Measurements from ENCODE around the gene ARVCF. TPM values are rescaled to one million over a fixed set of nuclear protein-coding genes. Genes with fewer than 3 reads are reported as not detected.

The ARVCF gene
- total RNA-seq, 1 donor from 2014 or later, result 25.4 TPM

DNA sequence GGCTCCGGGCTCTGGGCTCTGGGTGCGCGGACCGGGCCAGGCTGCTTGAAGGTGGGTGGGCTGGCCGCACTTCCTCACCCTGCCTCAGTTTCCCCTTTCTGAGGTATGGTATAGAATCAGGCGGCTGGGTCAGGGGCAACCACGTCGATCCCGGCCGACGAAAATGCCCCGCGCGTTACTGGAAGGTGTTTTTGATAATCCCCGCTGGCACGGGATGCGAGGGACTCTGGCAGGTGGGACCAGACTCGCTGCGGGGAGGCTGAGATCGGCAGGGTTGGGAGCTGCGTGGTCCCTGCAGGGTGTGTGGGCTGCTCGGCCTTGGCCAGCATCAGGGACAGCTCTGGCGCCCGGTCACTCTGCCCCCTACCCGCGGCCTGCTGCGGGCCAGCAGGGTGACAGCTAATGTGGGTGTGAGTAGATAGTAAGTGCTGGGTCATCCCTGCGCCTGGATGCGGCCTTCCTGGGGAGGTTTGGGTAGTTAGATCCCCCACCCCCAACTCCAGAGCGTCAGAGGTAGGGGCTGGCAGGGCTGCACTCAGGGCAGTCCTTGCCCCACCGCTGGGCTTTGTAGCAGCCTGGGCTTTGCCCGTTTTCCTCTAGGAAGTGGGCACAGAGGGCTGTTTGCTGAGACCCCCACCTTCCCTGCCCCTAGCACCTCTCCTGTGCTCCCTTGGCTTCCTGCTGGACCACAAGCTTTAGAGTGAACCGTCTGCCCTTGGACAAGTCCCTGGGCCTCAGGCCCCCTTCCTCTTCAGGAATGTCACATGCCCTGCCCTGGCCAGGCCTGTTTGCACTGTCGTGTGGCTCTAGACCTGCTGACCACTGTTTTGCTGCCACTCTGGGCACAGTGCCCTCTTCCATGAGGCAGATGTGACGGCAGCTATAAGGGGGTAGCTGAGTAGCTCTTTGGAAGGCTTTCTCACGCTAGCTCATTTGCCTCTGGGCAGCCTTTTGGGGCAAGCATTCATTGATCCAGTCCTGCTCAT, 4.9 kb upstream of the ARVCF start:
- intact Hi-C loops (cut with micrococcal nuclease), result no loop called here
- H3K27me3 ChIP-seq (ENCODE audit: low read depth), result no peaks in the 10 kb centered on the region
- peaks cover 71% of the 10 kb centered on the region for H3K4me1 ChIP-seq
- H3K36me3 ChIP-seq, result no peaks in the 10 kb centered on the region
- H3K4me3 ChIP-seq, result peak overlapping the region; percentile 99
- TF ChIP-seq, protein P1, sequence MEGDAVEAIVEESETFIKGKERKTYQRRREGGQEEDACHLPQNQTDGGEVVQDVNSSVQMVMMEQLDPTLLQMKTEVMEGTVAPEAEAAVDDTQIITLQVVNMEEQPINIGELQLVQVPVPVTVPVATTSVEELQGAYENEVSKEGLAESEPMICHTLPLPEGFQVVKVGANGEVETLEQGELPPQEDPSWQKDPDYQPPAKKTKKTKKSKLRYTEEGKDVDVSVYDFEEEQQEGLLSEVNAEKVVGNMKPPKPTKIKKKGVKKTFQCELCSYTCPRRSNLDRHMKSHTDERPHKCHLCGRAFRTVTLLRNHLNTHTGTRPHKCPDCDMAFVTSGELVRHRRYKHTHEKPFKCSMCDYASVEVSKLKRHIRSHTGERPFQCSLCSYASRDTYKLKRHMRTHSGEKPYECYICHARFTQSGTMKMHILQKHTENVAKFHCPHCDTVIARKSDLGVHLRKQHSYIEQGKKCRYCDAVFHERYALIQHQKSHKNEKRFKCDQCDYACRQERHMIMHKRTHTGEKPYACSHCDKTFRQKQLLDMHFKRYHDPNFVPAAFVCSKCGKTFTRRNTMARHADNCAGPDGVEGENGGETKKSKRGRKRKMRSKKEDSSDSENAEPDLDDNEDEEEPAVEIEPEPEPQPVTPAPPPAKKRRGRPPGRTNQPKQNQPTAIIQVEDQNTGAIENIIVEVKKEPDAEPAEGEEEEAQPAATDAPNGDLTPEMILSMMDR (IDR thresholded peaks at IDR 0.05; ENCODE audit: borderline replicate concordance), result no peak
- no peaks in the 10 kb centered on the region for H3K9me3 ChIP-seq (replicated peaks)
- H3K27ac ChIP-seq (replicated peaks), result peak overlapping the region; percentile 99
- peak; percentile 82 for DNase-seq

DNA sequence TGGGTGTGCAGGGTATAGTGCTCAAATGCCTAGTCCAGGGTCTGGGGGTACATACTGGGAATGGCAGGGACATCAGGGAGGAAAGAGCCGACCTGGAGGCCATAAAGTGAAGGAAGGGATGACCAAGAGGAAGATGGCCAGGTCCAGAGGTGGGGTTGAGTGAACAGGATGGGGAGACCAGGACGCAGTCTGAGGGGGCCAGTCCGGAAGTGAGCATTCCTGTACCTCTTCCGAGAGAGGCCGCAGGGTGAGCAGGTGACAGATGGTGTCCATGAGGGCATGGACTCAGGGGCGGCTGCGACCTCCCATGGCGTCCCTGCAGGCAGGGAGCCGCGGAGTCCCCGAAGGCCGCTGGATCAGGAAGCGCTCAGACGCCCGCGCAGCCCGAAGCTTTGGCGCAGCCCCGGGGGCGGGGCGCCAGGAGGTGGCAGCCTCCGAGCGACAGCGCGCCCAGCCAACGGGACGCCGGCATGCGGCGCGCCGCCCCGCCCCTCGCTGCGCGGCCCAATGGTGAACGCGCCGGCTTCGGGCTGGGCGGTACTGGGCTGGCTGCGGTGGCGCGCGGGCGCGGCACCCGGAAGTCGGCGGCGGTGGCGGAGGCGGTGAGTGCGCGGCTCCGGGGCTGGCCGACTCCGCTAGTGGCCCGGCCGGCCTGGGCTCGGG, 4.0 kb upstream of the ARVCF start, which contains the start of gene TANGO2:
TSS of gene TANGO2 (plus strand) at position 578 of the 663 bp plus-strand sequence. CDS start 15,689 bp downstream, outside the sequence.
- peak within 1 kb of the TSS; percentile 99 for H3K4me3 ChIP-seq
- peak within 1 kb of the TSS; percentile 99 for H3K27ac ChIP-seq (replicated peaks)
- intact Hi-C loops (cut with micrococcal nuclease), result no loop called here
- H3K27me3 ChIP-seq (ENCODE audit: low read depth), result no peaks in the 10 kb centered on the region
- H3K4me1 ChIP-seq, result peaks cover 70% of the 10 kb centered on the region
- DNase-seq, result peak; percentile 93
- no peaks in the 10 kb centered on the region for H3K36me3 ChIP-seq
- TF ChIP-seq, protein P1 (IDR thresholded peaks at IDR 0.05; ENCODE audit: borderline replicate concordance), result no peak
- no peaks in the 10 kb centered on the region for H3K9me3 ChIP-seq (replicated peaks)

DNA sequence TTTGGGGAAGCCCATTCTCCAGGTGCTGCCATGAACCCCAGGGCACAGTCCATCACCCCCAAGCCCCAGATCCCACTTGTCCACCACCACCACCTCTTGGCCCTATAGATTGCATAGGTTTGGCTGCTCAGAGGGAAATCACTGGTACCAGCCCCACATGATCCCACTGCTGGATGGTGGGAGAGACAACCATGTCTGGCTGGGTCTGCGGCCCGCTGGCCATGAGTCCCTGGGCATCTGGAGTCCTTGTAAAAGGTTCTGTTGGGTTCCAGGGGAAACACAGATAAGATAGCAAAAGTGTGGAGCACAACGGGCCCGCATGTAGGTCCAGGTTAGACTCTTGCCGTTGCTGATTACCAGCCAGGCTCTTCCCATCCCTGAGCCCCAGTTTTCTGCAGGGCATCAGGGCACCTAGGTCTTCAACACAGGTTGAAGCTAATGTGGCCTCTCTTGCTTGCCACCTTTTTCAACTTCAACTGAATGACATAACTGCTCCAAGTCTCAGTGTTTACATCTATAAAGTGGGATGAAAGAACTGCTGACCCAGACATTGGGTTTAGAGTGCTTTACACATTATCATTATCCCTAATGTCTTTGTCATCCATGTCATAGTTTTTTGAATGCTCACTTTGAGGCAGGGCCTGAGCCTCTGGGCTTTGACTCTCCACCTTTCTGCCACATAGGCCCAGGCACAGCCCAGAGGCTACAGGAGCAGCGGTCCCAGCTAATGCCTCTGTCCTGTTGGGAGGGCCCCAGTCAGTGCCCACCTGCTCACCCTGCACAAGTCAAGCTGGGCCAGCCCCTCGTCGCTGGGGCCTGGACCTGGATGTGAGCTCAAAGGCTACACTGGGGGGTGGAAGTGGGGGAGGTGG, 3.3 kb upstream of the ARVCF start:
- Histone ChIP-seq H3K27ac (replicated peaks) (peak overlapping the region; percentile 99), H3K36me3 (no peaks in the 10 kb centered on the region), H3K4me1 (peaks cover 70% of the 10 kb centered on the region), H3K27me3 (ENCODE audit: low read depth) (no peaks in the 10 kb centered on the region), H3K9me3 (replicated peaks) (no peaks in the 10 kb centered on the region), H3K4me3 (peak overlapping the region; percentile 99)
- DNase-seq, result no peak
- intact Hi-C loops (cut with micrococcal nuclease), result no loop called here
- TF ChIP-seq, protein P1 (IDR thresholded peaks at IDR 0.05; ENCODE audit: borderline replicate concordance), result no peak

DNA sequence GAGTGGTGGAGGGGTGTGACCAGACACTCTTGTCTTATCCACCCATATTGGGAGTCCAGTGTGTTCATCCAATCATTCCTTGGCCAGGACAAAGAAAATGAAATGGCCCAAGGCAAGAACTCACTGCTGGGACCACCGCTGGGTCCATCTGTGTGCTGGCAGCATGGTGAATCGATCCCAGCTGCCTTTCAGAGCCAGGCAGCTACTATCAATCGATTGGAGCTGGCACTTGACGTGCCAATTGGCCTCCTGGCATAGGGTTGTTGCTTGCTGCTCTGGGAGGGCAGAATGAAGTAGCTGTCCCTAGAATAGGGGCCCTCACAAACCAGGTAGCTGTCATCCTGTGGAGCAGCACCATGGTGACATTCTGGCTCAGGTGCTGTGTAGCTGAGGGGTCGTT, 1.4 kb upstream of the ARVCF start:
- Histone ChIP-seq H3K4me3 (no peak overlapping the region), H3K27ac (replicated peaks) (no peak overlapping the region), H3K4me1 (peaks cover 64% of the 10 kb centered on the region), H3K36me3 (no peaks in the 10 kb centered on the region), H3K9me3 (replicated peaks) (no peaks in the 10 kb centered on the region), H3K27me3 (ENCODE audit: low read depth) (no peaks in the 10 kb centered on the region)
- DNase-seq, result no peak
- TF ChIP-seq, protein P1 (IDR thresholded peaks at IDR 0.05; ENCODE audit: borderline replicate concordance), result no peak
- intact Hi-C loops (cut with micrococcal nuclease), result no loop called here

DNA sequence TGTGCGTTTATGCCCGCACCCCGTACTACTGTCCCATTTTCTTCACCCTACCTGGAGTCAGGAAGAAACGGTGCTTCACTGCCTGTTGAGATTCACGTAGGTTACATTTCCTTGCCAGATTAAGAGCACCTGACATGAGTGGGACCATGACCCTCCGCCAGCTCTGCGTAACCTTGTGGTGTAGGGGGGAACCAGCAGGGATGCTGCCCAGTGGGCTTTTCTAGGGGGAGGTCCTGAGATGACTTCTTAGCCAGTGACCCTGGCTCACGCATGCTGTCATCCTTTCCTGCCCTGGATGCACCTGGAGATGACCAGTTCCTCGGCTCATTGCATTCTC, 967 bp upstream of the ARVCF start:
- DNase-seq, result no peak
- Histone ChIP-seq H3K4me3 (peak overlapping the region; percentile 92), H3K27ac (replicated peaks) (no peak overlapping the region), H3K4me1 (peaks cover 64% of the 10 kb centered on the region), H3K36me3 (no peaks in the 10 kb centered on the region), H3K9me3 (replicated peaks) (no peaks in the 10 kb centered on the region), H3K27me3 (ENCODE audit: low read depth) (no peaks in the 10 kb centered on the region)
- intact Hi-C loops (cut with micrococcal nuclease), result no loop called here
- TF ChIP-seq, protein P1 (IDR thresholded peaks at IDR 0.05; ENCODE audit: borderline replicate concordance), result no peak
